HEK293 (cell line): ENCODE measurements around the gene FRMPD4.

Experiments
- BCL11B ChIP-seq: fragments of 450-650 bp; formaldehyde crosslinking; IDR thresholded peaks from 2 replicates; pipeline ENCODE4 v1.5.1; 2016; ENCODE audit warnings: low read depth, missing biosample characterization, missing genetic modification characterization
- GLI2 ChIP-seq: fragments of 450-650 bp; formaldehyde crosslinking; IDR thresholded peaks from 2 replicates; pipeline ENCODE4; 2017; ENCODE audit warnings: missing biosample characterization, missing genetic modification characterization, low read depth, borderline replicate concordance
- HOXC10 ChIP-seq: sonication (generic); formaldehyde crosslinking; IDR thresholded peaks from 2 replicates; pipeline ENCODE4 v1.8.1; 2023; ENCODE audit warnings: mild to moderate bottlenecking, missing genetic modification reagents
- KLF1 ChIP-seq: fragments of 450-650 bp; formaldehyde crosslinking; IDR thresholded peaks from 2 replicates; pipeline ENCODE4 v1.5.1; 2016; ENCODE audit warnings: missing biosample characterization, missing genetic modification characterization
- PBX3 ChIP-seq: sonication (generic); formaldehyde crosslinking; IDR thresholded peaks from 2 replicates; pipeline ENCODE4 v1.8.1; 2022; ENCODE audit warnings: mild to moderate bottlenecking, moderate library complexity, missing genetic modification reagents
- PRDM1 ChIP-seq: fragments of 450-650 bp; formaldehyde crosslinking; IDR thresholded peaks from 2 replicates; pipeline ENCODE4; 2016; ENCODE audit warnings: missing biosample characterization, missing genetic modification characterization
- SCRT1 ChIP-seq: fragments of 450-650 bp; formaldehyde crosslinking; IDR thresholded peaks from 2 replicates; pipeline ENCODE4 v1.5.1; 2016; ENCODE audit warnings: missing biosample characterization, missing genetic modification characterization, borderline replicate concordance
- ZBTB11 ChIP-seq: fragments of 450-650 bp; formaldehyde crosslinking; conservative IDR thresholded peaks from 2 replicates; pipeline ENCODE4 v1.5.1; 2016; ENCODE audit warnings: low read depth, missing biosample characterization, missing genetic modification characterization
- ZBTB48 ChIP-seq: fragments of 450-650 bp; formaldehyde crosslinking; IDR thresholded peaks from 2 replicates; pipeline ENCODE4 v1.5.1; 2016; ENCODE audit warnings: missing biosample characterization, missing genetic modification characterization
- ZBTB7A ChIP-seq: fragments of 450-650 bp; formaldehyde crosslinking; IDR thresholded peaks from 2 replicates; pipeline ENCODE4 v1.5.1; 2016; ENCODE audit warnings: low read depth, missing biosample characterization, missing genetic modification characterization
- ZEB2 ChIP-seq: fragments of 450-650 bp; formaldehyde crosslinking; IDR thresholded peaks from 2 replicates; pipeline ENCODE4 v1.5.1; 2016; ENCODE audit warnings: missing biosample characterization, missing genetic modification characterization
- ZFP3 ChIP-seq: fragments of 450-650 bp; formaldehyde crosslinking; IDR thresholded peaks from 2 replicates; pipeline ENCODE4 v1.5.1; 2016; ENCODE audit warnings: low read depth, missing biosample characterization, missing genetic modification characterization
- ZFP37 ChIP-seq: fragments of 450-650 bp; formaldehyde crosslinking; IDR thresholded peaks from 2 replicates; pipeline ENCODE4 v1.5.1; 2016; ENCODE audit warnings: missing biosample characterization, missing genetic modification characterization
- ZFP41 ChIP-seq: fragments of 450-650 bp; formaldehyde crosslinking; IDR thresholded peaks from 2 replicates; pipeline ENCODE4 v1.5.1; 2016; ENCODE audit warnings: missing biosample characterization, missing genetic modification characterization, borderline replicate concordance
- ZNF175 ChIP-seq: fragments of 450-650 bp; formaldehyde crosslinking; IDR thresholded peaks from 2 replicates; pipeline ENCODE4 v1.5.1; 2016; ENCODE audit warnings: missing biosample characterization, missing genetic modification characterization
- ZNF19 ChIP-seq: fragments of 450-650 bp; formaldehyde crosslinking; IDR thresholded peaks from 2 replicates; pipeline ENCODE4; 2016; ENCODE audit warnings: missing biosample characterization, missing genetic modification characterization, low read depth
- ZNF202 ChIP-seq: fragments of 450-650 bp; formaldehyde crosslinking; IDR thresholded peaks from 2 replicates; pipeline ENCODE4 v1.5.1; 2016; ENCODE audit warnings: missing biosample characterization, missing genetic modification characterization, borderline replicate concordance
- ZNF211 ChIP-seq: fragments of 450-650 bp; formaldehyde crosslinking; IDR thresholded peaks from 2 replicates; pipeline ENCODE4 v1.5.1; 2016; ENCODE audit warnings: low read depth, missing biosample characterization, missing genetic modification characterization
- ZNF266 ChIP-seq: fragments of 450-650 bp; formaldehyde crosslinking; IDR thresholded peaks from 2 replicates; pipeline ENCODE4 v1.5.1; 2016; ENCODE audit warnings: missing biosample characterization, missing genetic modification characterization, low read depth
- ZNF274 ChIP-seq, 2 experiments: fragments of 200-500 bp in 1 of 2; fragments of 450-650 bp in 1 of 2; sonication (Bioruptor generic) in 1 of 2; formaldehyde crosslinking in 1 of 2; IDR thresholded peaks; 2 replicates each; pipeline versions ENCODE4 v1.5.1 to v1.6.1; 2014 to 2016; ENCODE audit warnings: borderline replicate concordance in 1 of 2, inconsistent platforms in 1 of 2, low read length in 1 of 2, missing biosample characterization in 1 of 2, missing genetic modification characterization in 1 of 2
- ZNF341 ChIP-seq: fragments of 450-650 bp; formaldehyde crosslinking; IDR thresholded peaks from 2 replicates; pipeline ENCODE4; 2016; ENCODE audit warnings: low read depth, missing biosample characterization, missing genetic modification characterization
- ZNF426 ChIP-seq: fragments of 450-650 bp; formaldehyde crosslinking; IDR thresholded peaks from 2 replicates; pipeline ENCODE4 v1.5.1; 2017; ENCODE audit warnings: missing biosample characterization, missing genetic modification characterization, mild to moderate bottlenecking, inconsistent platforms, moderate library complexity
- ZNF514 ChIP-seq: fragments of 450-650 bp; formaldehyde crosslinking; IDR thresholded peaks from 2 replicates; pipeline ENCODE4 v1.5.1; 2016; ENCODE audit warnings: missing biosample characterization, missing genetic modification characterization
- ZNF521 ChIP-seq: fragments of 450-650 bp; formaldehyde crosslinking; IDR thresholded peaks from 2 replicates; pipeline ENCODE4 v1.5.1; 2017; ENCODE audit warnings: missing biosample characterization, mild to moderate bottlenecking, missing genetic modification characterization
- ZNF530 ChIP-seq: fragments of 450-650 bp; formaldehyde crosslinking; IDR thresholded peaks from 2 replicates; pipeline ENCODE4 v1.5.1; 2016; ENCODE audit warnings: low read depth, missing biosample characterization, missing genetic modification characterization
- ZNF561 ChIP-seq: fragments of 450-650 bp; IDR thresholded peaks from 2 replicates; pipeline ENCODE4 v1.5.1; 2018; ENCODE audit warnings: missing biosample characterization, missing genetic modification characterization, borderline replicate concordance
- ZNF571 ChIP-seq: fragments of 450-650 bp; formaldehyde crosslinking; IDR thresholded peaks from 2 replicates; pipeline ENCODE4 v1.5.0; 2017; ENCODE audit warnings: missing biosample characterization, missing genetic modification characterization
- ZNF596 ChIP-seq: fragments of 450-650 bp; IDR thresholded peaks from 2 replicates; pipeline ENCODE4 v1.5.0; 2018; ENCODE audit warnings: missing biosample characterization, mild to moderate bottlenecking, missing genetic modification characterization, moderate library complexity
- ZNF600 ChIP-seq: fragments of 450-650 bp; formaldehyde crosslinking; IDR thresholded peaks from 2 replicates; pipeline ENCODE4 v1.5.1; 2016; ENCODE audit warnings: missing biosample characterization, missing genetic modification characterization
- ZNF670 ChIP-seq: fragments of 450-650 bp; formaldehyde crosslinking; IDR thresholded peaks from 2 replicates; pipeline ENCODE4 v1.5.1; 2016; ENCODE audit warnings: missing biosample characterization, missing genetic modification characterization, low read depth
- ZNF777 ChIP-seq: fragments of 450-650 bp; formaldehyde crosslinking; IDR thresholded peaks from 2 replicates; pipeline ENCODE4 v1.5.1; 2017; ENCODE audit warnings: missing biosample characterization, missing genetic modification characterization, borderline replicate concordance
- ZNF837 ChIP-seq: fragments of 450-650 bp; formaldehyde crosslinking; IDR thresholded peaks from 2 replicates; pipeline ENCODE4 v1.5.1; 2016; ENCODE audit warnings: missing biosample characterization, missing genetic modification characterization
- ZSCAN16 ChIP-seq: fragments of 450-650 bp; formaldehyde crosslinking; IDR thresholded peaks from 2 replicates; pipeline ENCODE4 v1.5.1; 2016; ENCODE audit warnings: missing biosample characterization, missing genetic modification characterization
- ZSCAN30 ChIP-seq: fragments of 450-650 bp; IDR thresholded peaks from 2 replicates; pipeline ENCODE4 v1.5.1; 2018; ENCODE audit warnings: missing biosample characterization, mild to moderate bottlenecking, missing genetic modification characterization, moderate library complexity
- ZXDB ChIP-seq: fragments of 450-650 bp; formaldehyde crosslinking; IDR thresholded peaks from 2 replicates; pipeline ENCODE4 v1.5.1; 2016; ENCODE audit warnings: missing biosample characterization, missing genetic modification characterization
- TF ChIP-seq, protein P1 (sequence below): fragments of 450-650 bp; formaldehyde crosslinking; IDR thresholded peaks from 2 replicates; pipeline ENCODE4 v1.5.1; 2016; ENCODE audit warnings: missing biosample characterization, missing genetic modification characterization
- TF ChIP-seq, protein P2 (sequence below): fragments of 450-650 bp; formaldehyde crosslinking; IDR thresholded peaks from 2 replicates; pipeline ENCODE4 v1.5.1; 2017; ENCODE audit warnings: missing biosample characterization, missing genetic modification characterization

The FRMPD4 gene

DNA sequence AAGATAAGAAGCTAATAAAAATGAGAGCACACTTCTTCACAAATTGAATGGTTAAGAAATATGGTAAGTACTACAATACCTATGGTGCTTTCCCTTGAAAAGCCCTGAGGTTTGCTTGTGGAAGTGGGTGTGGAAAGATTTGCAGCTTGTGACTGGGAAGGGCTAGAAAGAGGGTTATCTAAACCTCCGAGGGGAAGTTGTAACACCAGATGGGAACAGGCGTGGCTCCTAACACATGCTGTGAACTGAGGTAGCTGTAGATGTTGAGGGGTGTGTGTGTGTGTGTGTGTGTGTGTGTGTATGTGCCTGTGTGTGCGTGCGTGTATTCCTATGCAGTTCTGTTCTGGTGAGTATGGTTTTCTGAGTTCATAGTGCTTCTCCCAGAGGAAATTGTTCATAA is 21.5 kb downstream of the FRMPD4 start (continued):
- TF ChIP-seq HOXC10 (CRISPR knock-in tag): no peak
- TF ChIP-seq ZNF175: no peak
- no peak for TF ChIP-seq SCRT1 (tag by site-specific recombination)
- no peak for TF ChIP-seq ZNF211
- no peak for TF ChIP-seq ZNF571 (tag by site-specific recombination)
- TF ChIP-seq ZFP37: no peak
- TF ChIP-seq ZNF202 (tag by site-specific recombination): no peak
- no peak for TF ChIP-seq ZNF514 (tag by site-specific recombination)
- TF ChIP-seq ZNF19 (tag by site-specific recombination): no peak
- TF ChIP-seq ZNF341 (tag by site-specific recombination): no peak
- peak; percentile 47; the same call in 1 of the 2 replicates for TF ChIP-seq ZSCAN16 (tag by site-specific recombination)
- TF ChIP-seq BCL11B (tag by site-specific recombination): no peak
- no peak for TF ChIP-seq ZFP3 (tag by site-specific recombination)
- TF ChIP-seq ZNF600: no peak
- TF ChIP-seq ZNF596 (tag by site-specific recombination): no peak
- peak; percentile 99 for TF ChIP-seq KLF1 (tag by site-specific recombination)
- TF ChIP-seq ZNF777: no peak
- TF ChIP-seq ZXDB (tag by site-specific recombination): peak; percentile 48; the same call in 1 of the 2 replicates
- TF ChIP-seq ZNF837 (tag by site-specific recombination): no peak
- 0 out of 2 replicates have a peak, but pooled peaks have one; percentile 45 for TF ChIP-seq ZBTB48
- TF ChIP-seq ZNF561 (tag by site-specific recombination): no peak
- TF ChIP-seq PBX3 (CRISPR knock-in tag): no peak
- no peak for TF ChIP-seq ZBTB11 (tag by site-specific recombination)
- no peak for TF ChIP-seq ZNF266 (tag by site-specific recombination)
- TF ChIP-seq ZFP41 (tag by site-specific recombination): no peak
- TF ChIP-seq ZBTB7A: no peak
- no peak for TF ChIP-seq ZEB2 (tag by site-specific recombination)
- no peak for TF ChIP-seq ZNF530 (tag by site-specific recombination)
- TF ChIP-seq ZNF274 (IDR thresholded peaks at IDR 0.05; ENCODE audit: low read length): no peak
- no peak for TF ChIP-seq ZNF274 (tag by site-specific recombination; IDR thresholded peaks at IDR 0.05; ENCODE audit: borderline replicate concordance)
- no peak for TF ChIP-seq ZSCAN30 (tag by site-specific recombination)
- TF ChIP-seq, protein P1, sequence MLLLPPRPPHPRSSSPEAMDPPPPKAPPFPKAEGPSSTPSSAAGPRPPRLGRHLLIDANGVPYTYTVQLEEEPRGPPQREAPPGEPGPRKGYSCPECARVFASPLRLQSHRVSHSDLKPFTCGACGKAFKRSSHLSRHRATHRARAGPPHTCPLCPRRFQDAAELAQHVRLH (tag by site-specific recombination): peak; percentile 83
- no peak for TF ChIP-seq ZNF426 (tag by site-specific recombination)
- TF ChIP-seq ZNF670 (tag by site-specific recombination): 0 out of 2 replicates have a peak, but pooled peaks have one; percentile 40
- TF ChIP-seq ZNF521: no peak
- no peak for TF ChIP-seq GLI2 (tag by site-specific recombination)
- TF ChIP-seq, protein P2, sequence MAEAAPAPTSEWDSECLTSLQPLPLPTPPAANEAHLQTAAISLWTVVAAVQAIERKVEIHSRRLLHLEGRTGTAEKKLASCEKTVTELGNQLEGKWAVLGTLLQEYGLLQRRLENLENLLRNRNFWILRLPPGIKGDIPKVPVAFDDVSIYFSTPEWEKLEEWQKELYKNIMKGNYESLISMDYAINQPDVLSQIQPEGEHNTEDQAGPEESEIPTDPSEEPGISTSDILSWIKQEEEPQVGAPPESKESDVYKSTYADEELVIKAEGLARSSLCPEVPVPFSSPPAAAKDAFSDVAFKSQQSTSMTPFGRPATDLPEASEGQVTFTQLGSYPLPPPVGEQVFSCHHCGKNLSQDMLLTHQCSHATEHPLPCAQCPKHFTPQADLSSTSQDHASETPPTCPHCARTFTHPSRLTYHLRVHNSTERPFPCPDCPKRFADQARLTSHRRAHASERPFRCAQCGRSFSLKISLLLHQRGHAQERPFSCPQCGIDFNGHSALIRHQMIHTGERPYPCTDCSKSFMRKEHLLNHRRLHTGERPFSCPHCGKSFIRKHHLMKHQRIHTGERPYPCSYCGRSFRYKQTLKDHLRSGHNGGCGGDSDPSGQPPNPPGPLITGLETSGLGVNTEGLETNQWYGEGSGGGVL (tag by site-specific recombination): peak; percentile 63
- no peak for TF ChIP-seq PRDM1
